HEK293T (cell line): ENCODE results near the gene STK40.

Source experiments
- CTCF ChIA-PET: fragments of 350-600 bp; formaldehyde crosslinking; extraction: SDS; loops from one replicate; lab custom pipeline; 2021; ENCODE audit warnings: antibody characterized with exemption, inconsistent platforms; lab: Yijun Ruan, JAX
- POLR2A ChIA-PET: fragments of 350-600 bp; formaldehyde crosslinking; extraction: SDS; loops from one replicate; lab custom pipeline; 2020; ENCODE audit warnings: antibody characterized with exemption, inconsistent platforms; lab: Yijun Ruan, JAX
- DNase-seq: peaks from one replicate; pipeline ENCODE4 v3.0.0; 2012; ENCODE audit warnings: mixed read lengths; ENCODE audit errors: extremely low spot score
- ARNT ChIP-seq: fragments of 450-650 bp; IDR thresholded peaks from 2 replicates; pipeline ENCODE4 v1.6.1; 2017; ENCODE audit warnings: mild to moderate bottlenecking
- BHLHE40 ChIP-seq: fragments of 450-650 bp; IDR thresholded peaks from 2 replicates; pipeline ENCODE4 v1.6.1; 2016; ENCODE audit warnings: mild to moderate bottlenecking, moderate library complexity, borderline replicate concordance
- CTBP1 ChIP-seq: fragments of 450-650 bp; IDR thresholded peaks from 2 replicates; pipeline ENCODE4 v1.6.1; 2016; ENCODE audit warnings: borderline replicate concordance
- ELF4 ChIP-seq: fragments of 450-650 bp; IDR thresholded peaks from 2 replicates; pipeline ENCODE4 v1.6.1; 2017; ENCODE audit warnings: antibody characterized with exemption
- FOXA1 ChIP-seq: fragments of 450-650 bp; IDR thresholded peaks from 2 replicates; pipeline ENCODE4 v1.6.1; 2016; ENCODE audit warnings: mild to moderate bottlenecking
- FOXK2 ChIP-seq: fragments of 450-650 bp; IDR thresholded peaks from 2 replicates; pipeline ENCODE4 v1.6.1; 2016; ENCODE audit warnings: mild to moderate bottlenecking
- FOXM1 ChIP-seq: fragments of 450-650 bp; IDR thresholded peaks from 2 replicates; pipeline ENCODE4 v1.6.1; 2017; ENCODE audit warnings: mild to moderate bottlenecking, borderline replicate concordance
- HDGF ChIP-seq: fragments of 450-650 bp; IDR thresholded peaks from 2 replicates; pipeline ENCODE4 v1.6.1; 2017; ENCODE audit warnings: antibody characterized with exemption, borderline replicate concordance
- L3MBTL2 ChIP-seq: fragments of 450-650 bp; conservative IDR thresholded peaks from 2 replicates; pipeline ENCODE4 v1.6.1; 2016; ENCODE audit warnings: mild to moderate bottlenecking
- LEF1 ChIP-seq: fragments of 450-650 bp; IDR thresholded peaks from 2 replicates; pipeline ENCODE4 v1.6.1; 2017; ENCODE audit warnings: mild to moderate bottlenecking, borderline replicate concordance
- NFRKB ChIP-seq: fragments of 450-650 bp; IDR thresholded peaks from 2 replicates; pipeline ENCODE4 v1.6.1; 2016; ENCODE audit warnings: mild to moderate bottlenecking, moderate library complexity
- SP1 ChIP-seq: fragments of 450-650 bp; IDR thresholded peaks from 2 replicates; pipeline ENCODE4 v1.6.1; 2017
- SUZ12 ChIP-seq: fragments of 450-650 bp; IDR thresholded peaks from 2 replicates; pipeline ENCODE4 v1.6.1; 2016; ENCODE audit warnings: mild to moderate bottlenecking
- TARDBP ChIP-seq: fragments of 450-650 bp; IDR thresholded peaks from 2 replicates; pipeline ENCODE4 v1.6.1; 2016
- ZNF384 ChIP-seq: fragments of 450-650 bp; IDR thresholded peaks from 2 replicates; pipeline ENCODE4 v1.6.1; 2016
- TF ChIP-seq, protein P1 (sequence below): fragments of 450-650 bp; IDR thresholded peaks from 2 replicates; pipeline ENCODE4 v1.6.1; 2016

The STK40 gene

DNA sequence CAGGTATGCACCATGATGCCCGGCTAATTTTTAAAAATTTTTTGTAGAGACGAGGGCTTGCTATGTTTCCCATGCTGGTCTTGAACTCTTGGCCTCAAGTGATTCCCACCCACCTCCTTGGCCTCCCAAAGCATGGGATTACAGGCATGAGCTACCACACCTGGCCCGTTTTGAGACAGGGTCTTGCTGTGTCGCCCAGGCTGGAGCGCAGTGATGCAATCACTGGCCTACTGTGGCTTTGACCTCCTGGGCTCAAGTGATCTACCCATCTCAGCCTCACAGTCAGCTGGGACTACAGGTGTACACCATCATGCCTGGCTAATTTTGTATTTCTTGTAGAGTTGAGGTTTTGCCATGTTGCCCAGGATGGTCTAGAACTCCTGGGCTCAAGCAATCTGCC lies 87.1 kb downstream of the STK40 start:
- DNase-seq: no peak
- TF ChIP-seq L3MBTL2 (no peak), LEF1 (no peak), TARDBP (no peak), NFRKB (no peak), ARNT (no peak), FOXA1 (no peak), SP1 (no peak), CTBP1 (no peak), ZNF384 (no peak), BHLHE40 (no peak), FOXK2 (no peak), FOXM1 (no peak), ELF4 (no peak), HDGF (no peak), SUZ12 (no peak)
- TF ChIP-seq, protein P1, sequence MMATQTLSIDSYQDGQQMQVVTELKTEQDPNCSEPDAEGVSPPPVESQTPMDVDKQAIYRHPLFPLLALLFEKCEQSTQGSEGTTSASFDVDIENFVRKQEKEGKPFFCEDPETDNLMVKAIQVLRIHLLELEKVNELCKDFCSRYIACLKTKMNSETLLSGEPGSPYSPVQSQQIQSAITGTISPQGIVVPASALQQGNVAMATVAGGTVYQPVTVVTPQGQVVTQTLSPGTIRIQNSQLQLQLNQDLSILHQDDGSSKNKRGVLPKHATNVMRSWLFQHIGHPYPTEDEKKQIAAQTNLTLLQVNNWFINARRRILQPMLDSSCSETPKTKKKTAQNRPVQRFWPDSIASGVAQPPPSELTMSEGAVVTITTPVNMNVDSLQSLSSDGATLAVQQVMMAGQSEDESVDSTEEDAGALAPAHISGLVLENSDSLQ: no peak
- ChIA-PET CTCF (no interaction called here), POLR2A (interaction anchor here (0.6 to 0.8 kb wide), 2 partner anchors 8 to 47 kb away, joined by 3 read pairs; no protein-coding TSS in a partner anchor)

- CTCF ChIA-PET: no interaction called here
These were observed 88.7 kb downstream of the STK40 start for GRCh38 chr1:36297062-36297461.

DNA sequence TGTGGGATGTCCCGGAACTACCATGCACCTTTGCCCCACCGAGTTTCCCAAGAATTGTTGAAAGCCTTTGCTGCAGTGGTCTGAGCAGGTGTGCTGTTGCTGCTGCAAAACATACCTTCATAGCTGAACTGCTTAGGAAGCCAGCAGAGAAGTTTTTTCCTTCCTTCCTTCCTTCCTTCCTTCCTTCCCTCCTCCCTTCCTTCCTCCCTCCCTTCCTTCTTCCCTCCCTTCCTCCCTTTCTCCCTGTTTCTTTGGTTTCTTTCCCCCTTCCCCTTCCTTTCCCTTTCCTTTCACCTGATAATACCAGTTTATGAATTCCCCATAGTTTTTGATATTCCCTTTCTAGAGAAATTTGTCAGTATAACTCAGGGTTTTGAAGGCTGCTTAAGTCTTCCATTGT lies 90.3 kb downstream of the STK40 start:
- TF ChIP-seq FOXM1 (no peak), ELF4 (no peak), BHLHE40 (no peak), NFRKB (no peak), SP1 (no peak), FOXA1 (no peak)
- ChIA-PET CTCF (interaction anchor here (1.1 kb wide), 1 partner anchor 10 kb away, joined by 3 read pairs; no protein-coding TSS in a partner anchor), POLR2A (interaction anchor here (0.8 kb wide), 1 partner anchor 91 kb away, joined by 3 read pairs; no protein-coding TSS in a partner anchor)
- no peak for DNase-seq

More at GRCh38 chr1:36297062-36297461, 88.7 kb downstream of the STK40 start:
- TF ChIP-seq LEF1 (no peak), ARNT (no peak), ELF4 (no peak)
- DNase-seq: no peak
- POLR2A ChIA-PET: no interaction called here
